ENCODE results near the gene TRMT6.

TRMT6 gene

DNA sequence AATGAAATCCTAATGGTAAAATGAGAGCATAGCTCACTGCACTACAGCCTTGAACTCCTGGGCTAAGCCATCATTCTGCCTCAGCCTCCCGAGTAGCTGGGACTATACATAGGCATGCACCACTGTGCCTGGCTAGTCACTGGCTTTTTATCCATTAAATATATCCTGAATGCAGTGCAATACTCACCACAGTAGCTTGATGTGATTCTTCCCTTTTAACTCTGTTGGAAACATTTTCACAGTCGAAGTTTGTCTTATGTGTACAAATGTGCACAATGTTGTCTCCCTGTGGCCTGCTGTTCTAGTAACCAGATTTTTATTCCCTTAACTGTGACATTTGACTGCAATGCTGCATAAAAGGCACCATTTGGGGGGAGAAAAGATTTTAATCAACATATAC, 56.7 kb downstream of the TRMT6 start:
- no peak for DNase-seq

DNA sequence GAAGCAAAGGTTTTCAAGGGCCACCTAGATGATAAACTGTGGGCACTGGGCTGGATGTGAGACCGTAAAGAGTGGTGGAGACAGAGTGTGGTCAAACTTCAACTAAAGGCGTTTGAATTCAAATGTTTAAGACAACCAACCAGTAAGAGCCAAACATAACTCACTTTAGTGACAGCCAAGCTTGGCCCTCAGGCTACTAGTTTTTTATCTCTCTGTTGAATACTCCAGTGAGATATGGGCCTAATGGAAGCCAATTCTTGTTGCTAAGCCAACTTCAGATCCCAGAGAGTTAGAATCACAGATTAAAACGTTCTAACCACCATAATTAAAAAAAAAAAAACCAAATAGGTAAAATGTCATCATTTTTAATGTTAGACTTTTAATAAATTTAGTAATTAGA, 57.3 kb downstream of the TRMT6 start:
- DNase-seq = no peak

DNA sequence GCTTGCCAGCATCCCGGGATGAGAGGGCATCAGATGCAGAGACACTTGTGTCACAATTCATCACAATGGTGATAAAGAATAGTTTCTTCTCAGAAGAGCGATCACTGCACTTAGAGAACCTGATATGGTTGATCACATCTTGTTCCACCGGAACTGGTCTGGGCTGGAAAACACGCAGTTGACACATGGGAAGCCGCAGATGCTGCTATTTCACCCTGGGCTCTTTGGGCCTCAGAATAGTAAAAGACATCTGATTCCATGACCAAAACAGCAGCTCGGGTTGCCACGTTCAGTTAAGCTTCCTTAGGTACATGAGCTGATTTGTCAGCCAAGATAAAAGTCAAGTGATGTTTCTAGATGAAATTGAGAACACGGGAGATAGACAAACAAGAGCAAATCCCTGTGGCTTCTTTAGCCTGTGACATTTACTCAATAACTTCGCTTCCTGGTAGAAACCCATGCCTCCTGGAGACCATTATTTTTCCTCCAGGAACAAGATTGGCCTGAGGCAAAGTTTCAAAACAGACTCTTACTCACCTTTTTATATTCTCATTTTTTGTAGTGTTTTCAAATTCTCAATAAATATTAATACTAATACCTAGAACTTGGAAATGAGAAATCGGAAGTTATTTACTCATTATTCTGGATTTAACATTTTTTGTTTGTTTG, 59.4 kb downstream of the TRMT6 start:
- no peak for DNase-seq

- no peak for DNase-seq
Measured at GRCh38 chr20:5888041-5888440, 62.3 kb downstream of the TRMT6 start.

- no peak for DNase-seq
Measured at GRCh38 chr20:5887386-5887785, 62.9 kb downstream of the TRMT6 start.

All from C1 segment of cervical spinal cord (tissue), 14 donors.